Activated T-cell treated with anti-CD3 and anti-CD28 coated beads for 24 hours (primary cell): ENCODE measurements around the gene KCTD2.
"Not testable (repeated sequence)": the region's sequence is repeated elsewhere in the genome, so short reads cannot be mapped to it uniquely, and the experiment has no call there.

Experiments
- DNase-seq: peaks from one replicate; pipeline ENCODE4 v3.0.0-alpha.2; 2020; ENCODE audit warnings: low read depth

KCTD2 gene

DNA sequence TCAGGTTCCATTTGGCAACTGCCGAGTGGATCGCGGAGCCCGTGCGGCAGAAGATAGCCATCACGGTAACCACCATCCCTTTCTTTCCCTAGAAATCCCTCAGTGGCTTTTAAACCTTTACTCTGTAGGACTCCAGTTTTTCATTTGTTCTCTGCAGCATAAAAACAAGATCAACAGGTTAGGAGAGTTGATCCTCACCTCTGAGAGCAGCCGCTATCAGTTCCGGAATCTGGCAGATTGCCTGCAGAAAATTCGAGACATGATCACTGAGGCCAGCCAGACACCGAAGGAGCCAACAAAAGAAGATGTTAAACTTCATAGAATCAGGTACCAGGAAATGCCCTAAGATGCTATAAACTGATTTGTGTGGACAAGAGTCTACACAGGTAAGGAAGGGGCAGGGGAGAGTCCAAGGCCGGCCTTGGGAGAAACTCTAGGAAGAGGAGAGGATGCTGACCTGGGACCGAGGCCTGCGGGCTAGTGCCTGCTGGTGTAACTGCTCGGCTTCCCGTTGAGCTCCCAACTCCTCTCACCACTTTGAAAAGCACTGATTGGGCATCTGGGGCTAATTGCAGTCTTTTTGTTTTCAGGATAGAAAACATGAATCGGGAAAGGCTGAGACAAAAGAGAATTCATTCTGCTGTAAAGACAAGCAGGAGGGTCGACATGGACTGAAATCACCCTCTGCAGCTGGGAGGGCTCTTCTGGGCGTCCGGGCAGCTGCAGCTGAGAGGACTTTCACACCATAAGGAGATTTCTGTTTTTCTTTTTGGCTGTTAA lies 26.5 kb upstream of the KCTD2 start:
- no peak for DNase-seq

- no peak for DNase-seq
Measured at GRCh38 chr17:75024686-75025397, 22.2 kb upstream of the KCTD2 start.

- DNase-seq: not testable (repeated sequence)
Measured at GRCh38 chr17:75025398-75025734, 21.7 kb upstream of the KCTD2 start.

- not testable (repeated sequence) for DNase-seq
Measured at GRCh38 chr17:75026650-75027049, 20.4 kb upstream of the KCTD2 start.

- DNase-seq: no peak
Measured at GRCh38 chr17:75030161-75030560, 16.9 kb upstream of the KCTD2 start.

DNA sequence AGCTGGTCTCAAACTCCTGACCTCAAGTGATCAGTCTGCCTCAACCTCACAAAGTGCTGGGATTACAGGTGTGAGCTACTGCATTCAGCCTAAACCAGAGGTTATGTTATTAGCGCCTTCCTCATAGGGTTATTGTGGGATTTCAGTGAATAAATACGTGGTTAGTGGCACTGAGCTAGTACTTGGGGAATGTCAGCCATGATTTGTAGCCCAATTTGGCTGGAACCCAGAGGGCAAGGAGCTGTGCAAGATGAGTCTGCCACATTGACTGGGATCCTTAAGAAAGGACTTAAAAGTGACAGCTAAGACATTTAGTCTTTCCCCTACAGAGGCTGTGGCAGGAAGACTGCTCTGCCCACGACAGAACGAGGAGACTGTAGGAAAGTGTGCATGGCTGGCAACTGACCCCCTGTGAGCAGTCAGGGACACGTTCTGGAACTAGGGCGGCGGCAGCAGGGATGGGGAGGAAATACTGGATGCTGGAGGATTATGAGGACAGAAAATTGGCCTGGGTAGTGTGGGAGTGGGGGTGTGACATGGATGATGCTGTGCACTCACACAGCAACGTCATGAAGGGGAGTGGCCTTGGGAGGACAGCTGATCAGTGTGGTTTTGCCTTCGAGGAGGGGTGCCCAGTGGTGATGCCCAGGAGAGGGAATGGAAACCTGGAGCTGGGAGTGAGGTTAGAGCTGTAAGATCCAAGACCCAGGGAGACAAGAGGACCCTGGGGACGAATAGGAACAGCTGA lies 14.9 kb upstream of the KCTD2 start:
- DNase-seq: peak; percentile 44

- no peak for DNase-seq
Measured at GRCh38 chr17:75032720-75033280, 14.2 kb upstream of the KCTD2 start.

- peak; percentile 93 for DNase-seq
Measured at GRCh38 chr17:75033346-75034235, 13.4 kb upstream of the KCTD2 start.

- peak; percentile 90 for DNase-seq
Measured at GRCh38 chr17:75034236-75034908, 12.7 kb upstream of the KCTD2 start.

DNA sequence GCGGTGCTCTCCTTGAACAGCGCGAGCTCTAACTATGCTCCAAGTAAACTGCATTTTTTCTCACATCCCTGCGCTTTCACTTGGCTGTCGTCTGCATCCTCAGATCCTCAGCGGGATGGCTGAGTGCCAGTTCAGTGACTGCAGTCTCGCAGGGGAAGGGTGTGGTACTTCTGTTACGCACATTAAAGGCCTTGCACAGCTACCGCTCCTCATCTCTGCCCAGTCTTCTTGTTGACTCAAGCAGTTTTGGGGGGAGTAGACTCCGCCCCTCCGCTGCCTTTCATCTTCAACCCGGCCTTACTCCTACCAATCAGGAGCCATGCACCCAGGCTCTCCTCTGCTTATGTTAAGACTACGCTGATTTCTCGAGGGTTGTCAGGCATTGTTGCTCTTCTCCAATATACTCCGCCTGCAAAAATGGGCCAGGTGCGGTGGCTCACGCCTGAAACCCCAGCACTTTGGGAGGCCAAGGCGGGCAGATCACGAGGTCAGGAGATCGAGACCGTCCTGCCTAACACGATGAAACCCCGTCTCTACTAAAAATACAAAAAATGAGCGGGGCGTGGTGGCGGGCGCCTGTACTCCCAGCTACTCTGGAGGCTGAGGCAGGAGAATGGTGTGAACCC lies 10.3 kb upstream of the KCTD2 start:
- DNase-seq: peak; percentile 73

GRCh38 chr17:75039238-75039637 lies 7.8 kb upstream of the KCTD2 start:
- DNase-seq: no peak

DNA sequence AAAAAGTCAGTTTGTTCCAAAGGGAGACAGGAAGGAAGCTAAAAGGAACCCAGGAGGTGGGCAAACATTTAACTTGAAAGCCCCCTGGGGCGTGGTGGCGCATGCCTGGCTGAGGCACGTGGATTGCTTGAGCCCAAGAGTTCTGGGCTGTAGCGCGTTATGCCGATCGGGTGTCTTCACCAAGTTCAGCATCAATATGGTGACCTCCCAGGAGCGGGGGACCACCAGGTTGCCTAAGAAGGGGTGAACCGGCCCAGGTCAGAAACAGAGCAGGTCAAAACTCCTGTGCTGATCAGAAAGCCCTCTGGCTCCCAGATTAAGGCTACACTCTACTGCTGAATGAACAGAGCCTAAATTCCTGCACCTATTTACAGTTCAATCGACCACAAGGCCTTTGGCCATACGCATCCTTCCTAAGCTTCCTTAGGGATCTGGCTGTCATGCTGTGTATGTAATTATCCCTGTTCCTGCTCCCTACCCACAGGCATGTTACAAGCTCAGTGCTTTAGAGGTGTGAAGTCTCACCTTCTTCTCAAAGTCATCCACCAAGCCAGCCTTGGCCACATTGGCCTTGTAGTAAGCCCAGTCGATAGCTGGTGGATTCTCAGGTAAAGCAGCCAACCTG lies 5.3 kb upstream of the KCTD2 start:
- DNase-seq: no peak

- DNase-seq: not testable (repeated sequence)
Measured at GRCh38 chr17:75043789-75044188, 3.2 kb upstream of the KCTD2 start.

DNA sequence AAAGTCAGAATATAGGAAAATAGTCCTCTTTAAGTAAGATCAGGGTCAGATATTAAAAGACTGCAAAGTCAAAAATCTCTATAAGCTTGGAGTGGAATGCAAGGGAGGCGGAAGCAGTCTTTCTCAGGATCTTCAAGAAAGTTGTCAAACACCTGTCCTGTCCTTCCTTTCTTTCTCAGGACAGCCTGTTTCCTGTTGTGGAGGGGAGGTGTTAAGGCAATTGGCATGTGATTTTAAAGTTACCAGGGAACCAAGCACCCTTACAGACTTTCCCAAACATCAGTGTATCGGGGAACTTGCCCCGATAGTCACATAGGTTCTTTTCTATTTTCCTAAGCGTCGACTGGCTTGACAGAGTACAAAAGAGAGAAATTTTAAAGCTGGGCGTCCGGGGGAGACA lies 2.3 kb upstream of the KCTD2 start:
- DNase-seq: no peak

GRCh38 chr17:75045946-75046406 lies 1.0 kb upstream of the KCTD2 start:
- not testable (repeated sequence) for DNase-seq

GRCh38 chr17:75047398-75048098 lies 523 bp downstream of the KCTD2 start:
- DNase-seq: no peak

DNA sequence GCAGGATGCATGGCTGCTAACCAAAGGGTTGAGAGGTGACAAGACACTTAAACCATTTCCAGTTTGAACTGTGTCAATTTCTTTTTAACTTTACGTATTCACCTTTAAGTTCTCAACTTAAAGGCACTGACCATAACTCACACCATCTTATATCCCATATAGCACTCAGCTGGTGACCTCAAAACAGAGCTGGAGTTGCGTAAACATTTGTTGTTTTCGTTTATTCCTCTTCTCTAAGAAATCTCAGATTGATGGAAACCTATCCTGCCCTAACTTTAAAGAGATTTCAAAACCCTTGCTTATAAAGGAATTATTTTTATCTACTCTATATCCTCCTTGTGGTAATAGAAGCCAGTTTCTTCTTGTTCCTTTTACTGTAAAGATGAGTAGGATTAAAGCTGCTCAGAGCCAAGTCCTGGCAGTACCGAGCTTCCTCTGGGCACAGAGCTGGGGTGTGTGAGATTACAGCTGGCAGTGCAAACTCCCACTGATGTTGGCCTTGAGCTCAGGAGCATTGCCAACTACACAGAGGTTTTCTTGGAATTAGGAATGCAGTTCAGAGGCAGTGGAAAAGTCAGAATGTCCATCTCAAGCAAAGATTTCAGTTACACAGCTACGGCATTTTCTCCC lies 1.3 kb downstream of the KCTD2 start:
- no peak for DNase-seq

- no peak for DNase-seq
Measured at GRCh38 chr17:75049057-75049456, 2.0 kb downstream of the KCTD2 start.

GRCh38 chr17:75049706-75050105 lies 2.7 kb downstream of the KCTD2 start:
- DNase-seq: no peak
